ENCODE measurements around the gene FAM120A.

The FAM120A gene

GRCh38 chr9:93577975-93578682 is 126.6 kb downstream of the FAM120A start:
- DNase-seq (ENCODE audit: low read depth): no peak

GRCh38 chr9:93578844-93579243 is 127.4 kb downstream of the FAM120A start:
- DNase-seq (ENCODE audit: low read depth): no peak

GRCh38 chr9:93579711-93580516 is 128.4 kb downstream of the FAM120A start:
- DNase-seq (ENCODE audit: low read depth): no peak

GRCh38 chr9:93580654-93581380 is 129.3 kb downstream of the FAM120A start:
- no peak for DNase-seq (ENCODE audit: low read depth)

DNA sequence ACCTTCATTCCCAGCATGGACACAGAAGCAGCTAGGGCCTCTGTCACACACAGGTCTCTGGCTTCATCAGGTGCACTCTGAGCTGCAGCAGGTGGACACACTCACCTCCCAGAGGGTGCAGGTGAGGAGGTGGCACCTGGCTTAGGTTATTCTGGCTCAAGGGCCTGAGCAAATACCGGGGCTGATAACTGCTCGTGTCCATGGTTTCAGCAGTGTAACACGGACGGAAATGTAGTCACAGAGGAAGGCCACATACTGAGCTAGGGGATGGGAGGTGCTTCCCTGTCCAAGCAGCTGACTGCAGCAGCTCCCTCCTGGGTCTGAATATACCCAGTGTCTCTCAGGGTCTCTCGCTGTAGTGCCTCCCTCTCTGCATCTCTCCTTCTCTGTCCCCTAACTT is 130.6 kb downstream of the FAM120A start:
- DNase-seq (ENCODE audit: low read depth): no peak

GRCh38 chr9:93582550-93582949 is 131.1 kb downstream of the FAM120A start:
- DNase-seq (ENCODE audit: low read depth): no peak

DNA sequence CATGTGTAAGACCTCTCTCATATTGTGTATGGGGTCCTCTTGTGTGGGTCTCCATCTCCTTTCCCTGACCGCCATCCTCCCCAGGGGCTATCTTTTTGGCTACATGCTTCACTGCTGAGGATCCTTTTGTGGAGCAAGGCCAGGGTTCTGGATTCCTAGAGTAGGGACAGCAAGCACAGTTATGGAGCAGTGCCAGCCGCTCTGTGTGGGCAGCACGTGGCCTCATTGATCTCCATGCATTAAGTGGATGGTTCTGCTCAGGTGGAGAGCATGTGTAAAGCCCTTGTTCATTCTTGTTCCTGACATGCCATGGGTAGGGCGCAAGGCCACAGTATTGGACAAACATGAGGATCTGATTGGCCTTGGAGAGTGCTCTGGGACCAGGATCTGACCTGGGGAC is 133.8 kb downstream of the FAM120A start:
- DNase-seq (ENCODE audit: low read depth): no peak

- no peak for DNase-seq (ENCODE audit: low read depth)
These were observed 134.2 kb downstream of the FAM120A start for GRCh38 chr9:93585695-93586094.

DNA sequence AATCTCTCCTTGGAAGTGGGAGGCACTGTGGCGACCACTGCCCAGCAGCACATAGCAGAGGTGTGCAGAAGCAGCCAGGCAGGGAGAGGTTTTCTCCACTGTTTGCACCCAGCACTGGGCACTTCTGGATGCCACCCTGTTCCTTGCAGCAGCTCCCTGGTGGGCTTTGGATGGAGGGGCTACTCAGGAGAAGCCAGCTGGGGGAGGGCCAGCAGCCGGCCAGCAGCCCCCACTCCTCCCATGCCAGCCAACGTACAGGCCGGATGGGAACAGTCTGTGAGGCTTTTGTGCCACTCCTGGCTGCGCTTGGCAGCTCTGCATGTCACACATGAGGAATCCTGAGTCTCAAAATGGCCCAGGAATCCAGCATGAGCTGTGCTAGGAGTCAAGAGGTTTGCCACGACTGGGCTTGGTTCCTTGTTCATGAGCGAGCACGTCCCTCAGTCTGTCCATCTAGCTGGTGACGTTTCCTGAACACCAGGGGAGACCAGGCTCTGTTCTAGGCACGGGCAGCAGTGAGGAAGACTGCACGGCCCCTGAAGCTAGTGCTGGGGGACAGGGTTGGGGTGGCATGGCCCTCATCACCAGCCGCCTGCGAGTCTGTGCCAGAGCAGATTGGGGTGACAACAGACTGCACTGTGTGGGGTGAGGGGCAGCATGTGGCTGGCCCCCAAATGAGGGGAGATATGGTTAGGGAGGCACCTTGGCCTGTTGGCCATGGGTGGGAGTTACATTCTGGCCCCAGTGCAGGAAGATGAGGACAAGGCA is 135.0 kb downstream of the FAM120A start:
- no peak for DNase-seq (ENCODE audit: low read depth)

GRCh38 chr9:93587284-93587650 is 135.8 kb downstream of the FAM120A start:
- no peak for DNase-seq (ENCODE audit: low read depth)

DNA sequence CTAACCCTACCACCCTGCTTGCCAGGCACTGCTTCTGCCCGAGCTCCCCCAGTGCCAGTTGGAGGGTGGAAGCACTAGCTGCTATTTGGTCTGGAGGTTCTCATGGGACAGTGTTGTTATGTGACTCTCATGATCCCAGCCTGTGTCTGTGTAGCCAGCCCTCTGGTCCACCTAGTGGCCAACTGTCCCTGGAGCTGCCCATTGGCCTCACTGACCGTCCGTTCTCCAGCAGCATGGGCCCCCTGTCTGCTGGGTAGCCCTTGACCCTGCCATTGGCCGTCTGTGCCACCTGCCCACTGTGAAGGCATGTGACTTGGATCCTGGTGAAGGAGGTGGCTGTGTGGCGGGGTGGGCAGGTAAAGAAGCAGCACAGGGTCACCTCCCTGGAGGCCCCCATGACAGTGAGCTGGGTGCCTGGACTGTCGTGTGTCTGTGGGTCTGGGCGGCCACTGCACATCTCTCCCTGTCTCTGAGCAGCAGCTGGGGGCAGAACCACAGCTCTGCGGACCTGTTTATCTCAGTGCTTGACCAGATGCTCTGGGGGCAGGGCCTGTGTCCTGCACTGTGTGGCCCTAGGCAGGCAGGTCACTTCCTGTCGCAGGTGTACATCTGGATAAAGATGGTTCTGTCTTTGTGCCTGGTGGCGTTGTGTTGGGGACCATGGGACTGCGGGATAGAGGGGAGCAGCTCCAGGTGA is 136.3 kb downstream of the FAM120A start:
- no peak for DNase-seq (ENCODE audit: low read depth)

DNA sequence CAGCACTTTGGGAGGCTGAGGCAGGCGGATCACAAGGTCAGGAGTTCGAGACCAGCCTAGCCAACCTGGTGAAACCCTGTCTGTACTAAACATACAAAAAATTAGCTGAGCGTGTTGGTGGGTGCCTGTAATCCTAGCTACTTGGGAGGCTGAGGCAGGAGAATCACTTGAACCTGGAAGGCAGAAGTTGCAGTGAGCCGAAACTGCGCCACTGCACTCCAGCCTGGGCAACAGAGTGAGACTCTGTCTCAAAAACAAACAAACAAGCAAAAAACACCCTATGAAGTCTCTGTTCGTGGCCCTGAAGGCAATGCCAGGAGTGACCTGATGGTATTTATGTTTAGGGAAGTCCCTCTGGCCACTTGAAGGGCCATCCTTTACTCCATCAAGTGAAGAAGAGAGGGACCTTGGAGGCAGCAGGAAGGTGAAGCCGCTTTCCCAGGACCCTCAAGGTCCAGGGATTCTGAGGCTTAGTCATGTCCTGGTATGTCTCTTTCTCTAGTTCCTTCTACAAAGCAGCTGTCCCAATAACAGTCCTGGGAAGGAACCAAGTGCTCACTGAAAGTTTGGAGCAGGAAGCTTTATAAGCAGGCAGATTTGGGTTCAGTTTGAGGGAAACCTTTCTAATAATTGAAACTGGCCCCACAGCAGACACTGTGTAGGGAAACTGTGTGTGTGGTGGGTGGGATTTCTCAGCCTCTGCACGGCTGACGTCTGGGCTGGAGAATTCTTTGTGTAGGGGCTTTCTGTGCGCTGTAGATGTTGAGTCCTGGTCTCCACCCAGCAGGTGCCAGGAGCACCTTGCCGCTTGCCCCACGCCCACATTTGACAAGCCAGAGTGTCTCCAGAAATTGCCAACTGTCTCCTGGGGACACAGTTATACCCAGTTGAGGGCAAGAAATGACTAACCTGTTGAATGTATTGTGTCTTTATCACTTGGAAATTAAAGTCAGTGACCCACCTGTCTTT is 137.4 kb downstream of the FAM120A start:
- no peak for DNase-seq (ENCODE audit: low read depth)

DNA sequence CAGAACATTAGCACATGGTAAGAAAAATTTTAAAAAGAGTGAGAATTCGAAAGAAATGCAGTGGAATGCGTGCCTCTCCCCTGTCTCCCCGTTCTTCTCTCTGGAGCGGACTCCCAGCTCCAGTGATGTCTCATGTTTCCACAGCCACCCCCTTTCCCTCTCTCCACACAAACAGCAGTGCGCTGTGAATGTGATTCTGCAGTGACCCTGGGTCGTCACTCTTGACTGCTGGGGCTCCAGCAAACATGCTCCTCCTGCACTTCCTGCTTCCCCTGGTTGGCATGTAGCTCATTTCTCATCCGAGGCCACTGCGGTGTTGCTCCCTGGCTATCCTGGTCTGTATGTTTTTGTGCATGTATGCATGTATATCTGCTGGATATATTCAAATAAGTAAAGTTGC is 138.2 kb downstream of the FAM120A start:
- no peak for DNase-seq (ENCODE audit: low read depth)

DNA sequence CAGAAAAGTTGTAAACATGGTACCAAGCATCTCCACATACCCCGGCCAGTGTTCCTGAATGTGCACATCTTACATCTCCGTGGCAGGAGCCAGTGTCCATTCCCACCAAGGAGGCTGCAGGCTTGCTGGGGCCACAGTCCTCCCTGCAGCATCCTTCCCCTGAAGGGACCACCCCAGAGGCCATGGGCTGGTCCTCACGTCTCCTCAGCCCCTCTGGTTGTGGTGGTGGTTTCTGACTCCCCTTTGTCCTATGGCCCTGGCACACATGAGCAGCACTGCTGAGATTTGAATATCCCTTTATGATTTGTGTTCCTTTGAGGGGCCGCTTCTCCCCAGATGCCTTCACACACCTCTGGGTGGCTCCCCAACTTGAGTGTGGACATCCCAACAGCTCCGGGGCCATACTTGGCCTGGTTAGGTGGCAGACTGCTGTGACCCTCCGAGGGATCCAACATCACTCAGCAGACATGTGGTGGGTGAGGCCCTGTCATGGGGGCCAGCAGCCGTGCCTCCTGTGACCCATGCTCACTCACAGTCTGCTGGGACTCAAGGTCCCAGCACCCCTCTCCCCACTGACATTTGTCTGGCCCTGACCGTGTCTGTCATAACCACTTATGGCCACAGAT is 139.2 kb downstream of the FAM120A start:
- no peak for DNase-seq (ENCODE audit: low read depth)

DNA sequence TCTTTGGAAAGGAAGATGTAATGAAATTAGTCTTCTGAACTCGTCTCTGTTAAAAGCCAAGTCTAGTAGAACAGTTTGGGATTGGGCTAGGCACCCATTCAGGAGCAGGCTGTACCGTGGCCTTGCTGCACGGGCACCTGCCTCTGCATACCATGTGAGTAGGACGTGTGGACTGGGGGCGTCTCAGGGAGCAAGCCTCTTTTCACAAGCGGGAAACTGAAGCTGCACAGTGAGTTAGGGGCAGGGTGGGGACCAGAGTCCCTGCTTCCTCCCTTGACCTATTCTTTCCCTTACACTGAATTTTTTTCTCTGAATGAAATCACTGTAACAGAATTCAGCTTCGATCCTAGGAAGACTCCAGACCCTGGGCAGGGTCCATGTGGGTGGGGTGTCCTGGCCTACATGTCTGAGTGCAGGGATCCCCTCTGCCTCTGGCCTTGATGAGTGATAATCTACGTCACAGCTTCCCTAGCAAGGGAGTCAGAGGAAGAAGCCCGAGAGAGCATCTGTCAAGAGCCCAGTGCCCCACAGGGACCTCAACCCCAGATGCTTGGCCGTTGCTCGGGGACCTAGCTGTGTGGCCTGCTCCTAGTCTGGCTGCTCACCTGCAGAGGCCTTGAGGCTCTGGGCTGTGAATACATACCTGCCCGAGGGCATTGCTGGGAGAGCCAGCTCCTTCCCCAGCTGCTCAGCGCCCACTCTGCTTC is 140.0 kb downstream of the FAM120A start:
- DNase-seq (ENCODE audit: low read depth): no peak

GRCh38 chr9:93592008-93592642 is 140.6 kb downstream of the FAM120A start:
- DNase-seq (ENCODE audit: low read depth): no peak

DNA sequence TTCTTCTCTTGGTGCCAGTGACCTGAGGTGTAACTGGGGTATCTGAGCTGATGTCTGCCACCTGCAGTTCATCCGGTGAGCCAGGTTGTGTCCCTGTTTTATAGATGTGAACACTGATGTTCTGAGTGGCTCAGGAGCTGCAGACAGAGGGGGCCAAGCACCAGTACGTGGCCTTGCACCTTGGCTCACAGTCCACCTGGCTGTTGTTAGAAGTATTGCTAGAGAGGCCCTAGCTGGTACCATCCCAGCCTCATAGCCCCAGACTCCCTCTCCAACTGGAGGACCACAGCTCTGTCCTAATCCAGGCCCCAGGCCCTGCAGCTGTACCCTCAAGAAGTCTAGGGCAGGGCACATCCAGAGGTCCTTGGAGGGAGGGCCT is 141.1 kb downstream of the FAM120A start:
- no peak for DNase-seq (ENCODE audit: low read depth)

- no peak for DNase-seq (ENCODE audit: low read depth)
These were observed 141.7 kb downstream of the FAM120A start for GRCh38 chr9:93593144-93593658.
